T-helper 22 cell (primary cell): ENCODE data around the gene SH2D3A.

Source experiments
- DNase-seq: peaks from one replicate; pipeline ENCODE4 v3.0.0-alpha.2; 2020; ENCODE audit warnings: low read depth

SH2D3A gene

GRCh38 chr19:6736917-6737283 is 30.3 kb downstream of the SH2D3A start:
- no peak for DNase-seq

- peak; percentile 47 for DNase-seq
Measured at GRCh38 chr19:6736169-6736916, 30.9 kb downstream of the SH2D3A start.

GRCh38 chr19:6735181-6735911 is 31.9 kb downstream of the SH2D3A start:
- no peak for DNase-seq

GRCh38 chr19:6734096-6734696 is 33.0 kb downstream of the SH2D3A start:
- DNase-seq, result no peak

GRCh38 chr19:6733338-6734095 is 33.7 kb downstream of the SH2D3A start:
- no peak for DNase-seq

- DNase-seq, result no peak
Measured at GRCh38 chr19:6732803-6733337, 34.4 kb downstream of the SH2D3A start.

- no peak for DNase-seq
Measured at GRCh38 chr19:6731822-6732221, 35.4 kb downstream of the SH2D3A start.

- no peak for DNase-seq
Measured at GRCh38 chr19:6730941-6731670, 36.1 kb downstream of the SH2D3A start.

GRCh38 chr19:6730153-6730804 is 37.0 kb downstream of the SH2D3A start:
- no peak for DNase-seq

GRCh38 chr19:6729573-6730152 is 37.6 kb downstream of the SH2D3A start:
- DNase-seq, result no peak

- no peak for DNase-seq
Measured at GRCh38 chr19:6728346-6728745, 38.9 kb downstream of the SH2D3A start.

GRCh38 chr19:6725513-6726231 is 41.6 kb downstream of the SH2D3A start:
- no peak for DNase-seq

GRCh38 chr19:6724631-6725492 is 42.4 kb downstream of the SH2D3A start:
- no peak for DNase-seq

- DNase-seq, result no peak
Measured at GRCh38 chr19:6723738-6724137, 43.5 kb downstream of the SH2D3A start.

GRCh38 chr19:6723108-6723618 is 44.1 kb downstream of the SH2D3A start:
- DNase-seq, result no peak

- DNase-seq, result no peak
Measured at GRCh38 chr19:6721773-6722172, 45.5 kb downstream of the SH2D3A start.

GRCh38 chr19:6721138-6721474 is 46.1 kb downstream of the SH2D3A start:
- DNase-seq, result no peak

GRCh38 chr19:6720369-6721137 is 46.7 kb downstream of the SH2D3A start, which contains the start of gene C3:
Gene C3, minus strand, starts transcription at chr19:6720650. Its CDS starts 61 bp downstream, at chr19:6720589.
- DNase-seq, result no peak
